ENCODE data around the gene CAMTA1. TPM values are rescaled to one million over a fixed set of nuclear protein-coding genes. Genes with fewer than 3 reads are reported as not detected.
A peak's percentile ranks its signal among the peaks of the same experiment; 100 is the strongest.
"Not testable (repeated sequence)": the region's sequence is repeated elsewhere in the genome, so short reads cannot be mapped to it uniquely, and the experiment has no call there.

Gene CAMTA1
- total RNA-seq, 1 experiment from 2014 or later = 69.0 TPM

GRCh38 chr1:7360526-7360925, 575.3 kb downstream of the CAMTA1 start:
- DNase-seq (ENCODE audit: low read depth) = no peak

- no peak for DNase-seq (ENCODE audit: low read depth)
These were observed 577.7 kb downstream of the CAMTA1 start for GRCh38 chr1:7362947-7363346.

- no peak for DNase-seq (ENCODE audit: low read depth)
These were observed 578.2 kb downstream of the CAMTA1 start for GRCh38 chr1:7363450-7363849.

GRCh38 chr1:7365706-7366105, 580.5 kb downstream of the CAMTA1 start:
- no peak for DNase-seq (ENCODE audit: low read depth)

- no peak for DNase-seq (ENCODE audit: low read depth)
These were observed 581.2 kb downstream of the CAMTA1 start for GRCh38 chr1:7366286-7366954.

GRCh38 chr1:7366955-7367665, 581.9 kb downstream of the CAMTA1 start:
- no peak for DNase-seq (ENCODE audit: low read depth)

- no peak for DNase-seq (ENCODE audit: low read depth)
These were observed 584.6 kb downstream of the CAMTA1 start for GRCh38 chr1:7369866-7370265.

- DNase-seq (ENCODE audit: low read depth) = no peak
These were observed 586.7 kb downstream of the CAMTA1 start for GRCh38 chr1:7371926-7372325.

- DNase-seq (ENCODE audit: low read depth) = no peak
These were observed 587.3 kb downstream of the CAMTA1 start for GRCh38 chr1:7372477-7373120.

GRCh38 chr1:7373251-7373650, 588.0 kb downstream of the CAMTA1 start:
- DNase-seq (ENCODE audit: low read depth) = no peak

GRCh38 chr1:7373876-7374562, 588.8 kb downstream of the CAMTA1 start:
- DNase-seq (ENCODE audit: low read depth) = no peak

- DNase-seq (ENCODE audit: low read depth) = no peak
These were observed 589.4 kb downstream of the CAMTA1 start for GRCh38 chr1:7374563-7375160.

- DNase-seq (ENCODE audit: low read depth) = no peak
These were observed 590.1 kb downstream of the CAMTA1 start for GRCh38 chr1:7375329-7375728.

GRCh38 chr1:7375781-7376660, 590.8 kb downstream of the CAMTA1 start:
- no peak for DNase-seq (ENCODE audit: low read depth)

- DNase-seq (ENCODE audit: low read depth) = no peak
These were observed 591.4 kb downstream of the CAMTA1 start for GRCh38 chr1:7376676-7377075.

GRCh38 chr1:7378346-7379130, 593.3 kb downstream of the CAMTA1 start:
- DNase-seq (ENCODE audit: low read depth) = no peak

GRCh38 chr1:7379441-7379971, 594.3 kb downstream of the CAMTA1 start:
- peak; percentile 74 for DNase-seq (ENCODE audit: low read depth)

- DNase-seq (ENCODE audit: low read depth) = not testable (repeated sequence)
These were observed 594.8 kb downstream of the CAMTA1 start for GRCh38 chr1:7380068-7380467.

GRCh38 chr1:7380712-7381111, 595.5 kb downstream of the CAMTA1 start:
- no peak for DNase-seq (ENCODE audit: low read depth)

- not testable (repeated sequence) for DNase-seq (ENCODE audit: low read depth)
These were observed 596.5 kb downstream of the CAMTA1 start for GRCh38 chr1:7381729-7382128.

Data from LHCN-M2 (cell line).